ENCODE results near the gene EFCAB11.

Gene EFCAB11

DNA sequence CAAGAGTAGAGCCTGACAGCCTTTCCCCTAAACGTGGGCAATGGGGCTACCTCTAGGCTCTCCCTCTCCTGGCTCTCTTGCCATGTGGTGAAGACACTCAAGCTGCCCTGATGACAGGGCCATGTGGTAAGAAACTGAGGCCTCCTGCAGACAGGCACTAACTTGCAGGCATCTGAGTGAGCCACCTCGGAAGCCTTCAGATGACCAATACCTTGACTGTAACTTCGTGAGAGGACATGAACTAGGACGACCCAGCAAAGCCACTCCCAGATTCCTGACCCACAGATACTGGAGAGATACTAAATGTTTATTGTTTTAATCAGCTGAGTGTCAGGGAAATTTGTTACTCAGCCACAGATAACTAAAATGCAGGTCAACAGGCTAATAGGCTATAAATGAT is 96.4 kb downstream of the EFCAB11 start:
- DNase-seq: no peak

DNA sequence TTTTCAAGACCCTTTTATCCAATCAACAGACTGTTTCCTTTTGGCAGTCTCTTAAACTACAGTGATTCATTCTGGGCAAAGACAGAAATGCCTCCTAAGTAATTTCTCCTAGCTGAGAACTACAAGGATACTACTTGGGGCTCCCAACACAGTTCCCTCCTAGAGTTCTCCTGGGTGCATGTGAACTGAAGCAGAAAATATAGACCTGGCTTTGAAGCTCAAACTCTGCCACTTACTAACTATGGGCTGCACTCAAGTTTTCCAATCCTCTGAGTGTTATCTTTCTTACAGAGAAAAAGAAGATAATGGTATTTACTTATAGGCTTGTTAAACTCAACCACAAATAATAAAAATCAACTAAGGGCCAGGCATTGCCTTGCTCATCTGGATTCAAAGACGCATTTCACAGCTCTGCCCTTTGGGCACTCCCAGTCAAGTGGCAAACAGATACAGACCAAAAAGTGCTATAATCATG is 97.6 kb downstream of the EFCAB11 start:
- DNase-seq: no peak

DNA sequence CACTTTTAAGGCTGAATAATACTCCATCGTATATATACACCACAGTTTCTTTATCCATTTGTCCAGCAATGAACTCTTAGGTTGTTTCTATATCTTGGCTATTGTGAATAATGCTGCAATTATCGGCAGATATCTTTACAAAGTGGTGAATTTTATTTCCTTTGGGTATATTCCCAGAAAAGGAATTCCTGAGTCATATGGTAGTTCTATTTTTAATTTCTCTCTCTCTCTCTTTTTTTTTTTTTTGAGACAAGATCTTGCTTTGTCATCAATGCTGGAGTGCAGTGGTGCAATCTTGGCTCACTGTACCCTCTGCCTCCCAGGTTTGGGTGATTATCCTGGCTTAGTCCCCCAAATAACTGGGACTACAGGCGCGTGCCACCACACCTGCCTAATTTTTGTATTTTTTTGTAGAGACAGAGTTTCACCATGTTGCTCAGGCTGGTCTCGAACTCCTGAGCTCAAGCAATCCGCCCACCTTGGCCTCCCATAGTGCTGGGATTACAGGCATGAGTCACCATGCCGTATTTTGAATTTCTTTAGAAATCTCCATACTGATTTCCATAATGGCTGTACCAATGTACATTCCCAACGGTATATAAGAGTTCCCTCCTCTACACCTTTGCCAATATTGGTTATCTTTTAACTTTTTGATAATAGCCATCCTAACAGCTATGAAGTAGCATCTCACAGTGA is 98.4 kb downstream of the EFCAB11 start:
- DNase-seq: no peak

DNA sequence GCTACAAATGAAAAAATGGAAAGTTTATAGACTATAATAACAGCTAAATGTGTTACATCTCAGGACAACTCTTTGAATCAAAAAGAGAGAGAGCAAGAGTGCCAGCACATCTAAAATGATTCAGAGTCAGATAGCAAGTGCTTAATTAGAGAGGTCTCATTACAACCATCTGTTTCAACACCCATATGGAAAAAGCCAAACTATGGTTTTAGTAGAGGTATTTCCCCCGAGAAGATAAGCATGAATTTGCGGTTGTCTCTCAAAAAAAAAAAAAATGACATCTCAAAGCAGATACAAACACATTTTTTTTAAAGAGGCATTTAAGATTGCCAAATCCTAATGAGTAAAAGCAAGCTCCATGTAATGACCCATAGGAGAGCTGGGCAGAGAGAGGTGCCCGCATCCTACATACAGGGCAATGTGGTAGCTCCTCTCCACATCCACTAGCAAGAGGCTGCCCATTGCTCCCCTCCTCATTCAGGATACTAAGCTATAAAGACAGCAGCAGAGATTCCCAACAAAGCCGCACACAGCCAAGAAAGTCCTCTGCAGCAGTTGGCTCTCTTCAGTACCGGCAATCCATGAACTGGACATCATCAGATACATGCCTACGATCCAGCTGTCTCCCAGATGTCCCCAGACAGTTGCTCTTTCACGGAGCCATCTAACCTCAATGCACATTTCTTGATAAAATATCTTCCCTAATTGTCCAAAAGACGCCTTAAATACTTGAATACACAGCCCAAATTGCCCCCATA is 100.4 kb downstream of the EFCAB11 start:
- DNase-seq: no peak

DNA sequence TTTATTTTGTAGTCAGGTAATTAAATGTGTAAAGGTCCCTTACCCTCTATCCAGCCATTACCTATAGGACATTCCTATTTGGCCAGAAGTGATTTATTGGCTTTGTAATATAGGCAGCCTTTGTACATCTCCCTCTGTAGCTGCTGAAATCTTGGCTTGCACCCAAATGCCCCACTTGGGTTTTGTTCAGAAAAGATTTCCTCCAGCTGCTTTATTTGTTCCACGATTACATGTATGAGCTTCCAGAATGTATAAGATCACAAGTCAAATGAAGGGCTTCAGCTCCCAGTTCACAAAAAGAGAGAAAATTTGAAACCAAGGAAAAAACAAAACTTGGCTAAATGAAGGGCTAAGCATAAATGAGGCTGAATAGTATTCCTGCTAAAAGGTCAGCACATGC is 103.4 kb downstream of the EFCAB11 start:
- DNase-seq: no peak

DNA sequence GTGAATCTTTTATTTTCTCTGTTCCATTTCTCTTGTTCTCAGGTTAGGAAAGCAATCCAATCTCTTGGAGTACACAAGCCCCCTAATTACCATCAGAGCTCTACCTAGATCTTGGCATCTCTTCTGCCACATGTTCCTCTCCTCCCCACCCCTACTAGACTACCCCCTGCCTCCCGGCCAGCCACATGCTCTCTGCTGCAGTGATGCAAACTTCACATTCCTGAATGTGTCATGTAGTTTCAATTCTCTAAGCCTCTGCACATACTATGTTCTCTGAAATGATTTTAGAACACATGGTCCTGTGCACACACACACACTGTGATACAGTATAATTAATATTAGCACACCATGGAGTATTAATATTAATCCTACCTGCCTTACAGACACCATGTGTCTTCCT is 104.6 kb downstream of the EFCAB11 start:
- no peak for DNase-seq

DNA sequence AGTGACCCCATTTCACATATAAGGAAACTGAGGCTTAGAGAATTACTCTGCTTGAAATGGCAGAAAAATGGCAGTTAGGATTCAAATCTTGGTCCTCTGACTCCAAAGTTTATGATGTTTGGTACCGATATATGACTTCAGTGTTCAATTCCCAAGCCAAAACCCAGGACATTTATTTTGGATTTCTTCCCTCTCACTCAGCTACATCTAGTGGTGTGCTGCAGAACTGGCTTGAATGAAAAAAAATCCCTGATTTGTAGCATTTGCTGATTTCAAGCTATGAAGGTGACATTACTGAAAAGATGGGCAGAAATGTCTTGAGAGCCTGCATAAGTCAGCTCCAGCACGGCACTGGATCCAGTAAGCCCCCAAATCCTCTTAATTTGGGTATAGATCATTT is 106.4 kb downstream of the EFCAB11 start:
- no peak for DNase-seq

DNA sequence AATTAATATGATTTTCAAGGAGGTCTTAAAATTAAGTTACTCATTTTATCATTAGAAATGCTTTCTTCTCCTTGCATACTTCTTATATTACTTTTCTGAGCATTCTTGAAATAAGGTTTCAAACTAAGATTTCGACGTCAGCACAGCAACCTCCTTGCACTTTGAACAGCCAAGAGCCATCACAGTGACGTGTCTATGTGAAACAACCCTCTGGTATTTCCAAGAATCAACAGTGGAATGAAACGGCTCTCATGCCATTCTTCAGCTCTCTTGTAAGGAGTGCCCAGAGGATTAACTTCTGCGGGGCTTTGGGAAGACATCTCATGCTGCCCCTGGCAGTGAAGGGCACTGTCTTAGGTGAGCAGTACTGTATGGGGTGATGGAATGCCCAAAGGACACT is 109.2 kb downstream of the EFCAB11 start:
- no peak for DNase-seq

DNA sequence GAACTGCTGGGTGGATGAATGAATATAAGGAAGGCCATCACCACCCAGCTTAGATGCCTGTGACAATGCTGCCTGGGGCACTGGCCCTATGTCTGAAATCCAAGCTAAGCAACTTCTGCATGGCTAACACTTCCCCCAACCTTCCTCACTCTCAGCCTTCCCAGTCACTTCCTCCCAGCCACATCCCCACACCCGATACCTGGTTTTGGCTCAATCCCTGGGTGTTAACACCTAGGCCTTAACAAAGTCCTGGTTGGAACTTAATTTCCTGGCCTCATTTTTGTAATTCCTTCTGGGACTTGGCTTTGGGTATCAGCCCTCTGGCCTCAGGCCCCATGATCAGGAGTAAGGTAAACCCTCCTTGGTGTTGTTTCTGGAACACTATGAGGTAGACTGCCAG is 110.0 kb downstream of the EFCAB11 start:
- DNase-seq: no peak

DNA sequence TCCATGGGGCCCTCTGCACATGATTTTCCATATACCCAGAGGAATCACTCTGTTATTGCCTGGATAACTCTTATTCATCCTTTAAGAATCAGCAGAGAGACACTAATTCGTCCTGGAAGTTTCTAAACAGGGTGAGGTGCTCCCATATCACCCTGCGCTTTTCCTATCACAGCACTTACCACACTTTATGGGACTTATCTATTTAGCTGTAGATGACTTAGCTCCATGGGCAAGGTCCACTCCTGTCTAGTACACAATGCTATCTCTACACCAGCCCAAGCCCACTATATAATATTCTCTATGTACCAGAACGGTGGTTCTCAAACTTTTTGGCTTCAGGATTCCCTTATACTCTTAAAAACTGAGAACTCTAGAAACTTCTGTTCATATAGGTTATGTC is 111.7 kb downstream of the EFCAB11 start:
- DNase-seq: no peak

DNA sequence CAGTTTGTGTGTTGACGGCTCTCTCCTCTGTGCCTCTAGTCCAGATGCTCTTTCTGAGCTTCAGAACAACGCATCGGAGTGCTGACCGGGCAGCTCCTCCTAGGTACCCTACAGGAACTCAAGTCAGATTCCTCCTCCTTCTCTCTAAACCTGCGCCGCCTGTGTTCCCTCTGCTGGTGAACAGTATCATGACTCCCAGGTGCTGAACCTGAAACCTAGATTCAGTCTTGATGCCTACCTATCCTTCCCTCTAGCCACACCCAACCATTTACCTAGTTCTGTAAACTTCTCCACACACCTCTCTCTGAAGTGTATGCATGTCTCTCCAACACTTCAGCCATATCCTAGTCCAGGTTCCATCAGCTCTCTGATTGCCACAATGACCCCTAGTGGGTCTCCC is 112.7 kb downstream of the EFCAB11 start:
- no peak for DNase-seq

DNA sequence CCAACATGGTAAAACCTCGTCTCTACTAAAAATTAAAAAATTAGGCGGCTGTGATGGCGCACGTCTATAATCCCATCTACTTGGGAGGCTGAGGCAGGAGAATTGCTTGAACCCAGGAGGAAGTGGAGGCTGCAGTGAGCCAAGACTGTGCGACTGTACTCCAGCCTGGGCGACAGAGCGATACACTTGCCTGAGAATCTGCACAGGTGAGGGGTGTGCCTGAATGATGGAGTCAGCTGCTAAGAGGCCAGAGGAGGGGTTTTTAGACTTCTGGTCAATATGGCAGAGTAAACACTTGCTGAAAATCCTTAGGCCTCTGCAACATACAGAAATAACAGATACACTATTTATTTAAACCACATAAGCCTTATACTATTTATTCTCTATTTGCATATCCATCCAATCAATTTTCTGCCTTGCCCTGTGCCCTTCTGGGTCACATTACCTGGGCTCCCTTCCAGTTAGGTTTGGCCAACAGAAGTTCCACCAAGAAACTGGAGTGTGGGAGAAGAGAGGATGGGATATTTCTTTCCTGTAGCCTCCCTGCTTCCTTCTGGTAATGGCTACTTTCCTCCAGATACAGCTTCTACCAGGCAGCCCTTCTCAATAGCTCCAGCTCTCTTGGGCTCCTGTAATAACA is 117.6 kb downstream of the EFCAB11 start:
- DNase-seq: no peak

DNA sequence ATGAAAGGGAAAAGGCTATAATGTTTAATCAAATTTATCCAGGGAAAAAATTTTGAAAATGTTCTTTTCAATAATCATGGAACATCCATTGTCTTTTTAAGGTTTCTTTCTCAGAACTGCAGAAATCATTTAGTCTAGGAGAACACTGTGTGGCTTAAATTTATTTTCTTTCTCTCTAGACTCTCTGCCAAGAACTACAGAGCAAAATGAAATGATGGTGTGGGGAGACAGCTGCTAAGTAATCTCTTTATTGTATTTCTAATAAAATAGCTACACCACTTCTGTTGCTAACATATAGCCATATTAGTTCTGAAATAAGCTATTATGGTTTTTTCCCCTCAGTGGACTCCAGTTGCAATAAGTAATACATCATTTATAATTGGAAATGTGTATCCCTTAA is 120.9 kb downstream of the EFCAB11 start:
- DNase-seq: no peak

DNA sequence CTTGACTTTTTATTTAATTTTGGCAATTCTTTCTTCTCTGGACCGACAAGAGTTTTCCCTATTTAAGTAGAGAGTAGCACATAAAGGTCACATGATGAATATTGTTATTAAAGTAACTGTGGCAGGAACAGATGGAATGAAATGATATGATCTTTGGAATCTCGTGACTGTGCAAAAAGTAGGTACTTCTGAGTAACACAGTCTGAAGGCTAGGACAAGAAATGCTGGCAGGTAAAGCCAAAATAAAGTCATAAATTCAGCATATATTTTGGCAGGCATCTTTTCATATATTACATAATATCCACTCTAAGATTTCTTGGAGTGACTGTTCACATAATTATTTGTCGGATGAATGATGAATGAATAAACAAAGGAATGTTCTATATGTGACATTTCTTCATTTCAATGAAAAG is 121.4 kb downstream of the EFCAB11 start:
- no peak for DNase-seq

DNA sequence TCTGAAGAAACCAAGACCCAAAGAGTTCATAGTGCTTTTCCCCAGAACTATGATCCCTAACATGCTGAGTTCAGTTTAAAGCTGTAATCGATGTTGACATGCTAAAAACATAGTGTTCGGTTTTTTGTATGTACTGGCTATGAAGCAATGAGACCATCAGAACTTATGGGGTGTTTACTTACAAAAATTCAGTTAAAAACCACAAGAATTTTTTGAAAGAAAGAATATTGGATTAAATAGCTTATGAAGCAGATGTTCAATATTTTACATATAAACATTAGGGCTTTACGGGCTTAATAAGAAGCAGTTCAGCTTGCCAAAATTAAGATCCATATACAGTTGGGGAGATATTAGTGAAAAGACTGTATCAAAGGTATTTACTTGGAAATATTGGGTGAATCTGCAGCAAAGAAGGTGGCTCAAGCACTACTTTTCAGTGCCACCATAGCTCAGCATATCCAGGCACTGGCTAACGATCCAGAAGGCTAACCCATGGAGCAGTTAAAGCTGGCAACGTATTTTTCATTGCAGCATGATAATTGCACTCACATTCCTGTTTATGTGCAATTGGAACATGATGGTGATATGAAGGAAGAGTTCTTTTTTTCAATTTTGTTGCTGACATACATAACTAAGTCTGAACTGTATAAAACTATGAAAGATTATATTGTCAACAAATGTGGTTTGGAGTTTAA is 125.9 kb downstream of the EFCAB11 start:
- DNase-seq: no peak

DNA sequence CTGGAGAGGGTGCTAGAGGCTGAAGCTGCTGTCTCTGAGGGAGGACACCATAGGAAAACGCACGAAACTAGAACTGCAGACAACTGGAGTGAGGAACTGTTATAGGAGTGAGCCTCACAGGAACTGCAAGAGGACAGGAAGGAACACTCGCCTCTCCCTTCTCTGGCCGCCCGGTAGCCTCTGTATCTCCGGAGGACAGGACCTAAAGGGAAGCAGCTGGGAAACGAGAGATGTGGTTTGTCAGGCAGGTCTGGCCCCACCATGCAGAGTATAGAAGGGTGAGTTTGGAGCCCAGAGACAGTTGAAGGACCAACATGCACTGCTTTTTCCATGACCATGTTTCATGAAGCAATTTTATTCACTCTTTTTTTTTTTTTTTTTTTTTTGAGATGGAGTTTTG is 127.3 kb downstream of the EFCAB11 start:
- no peak for DNase-seq

DNA sequence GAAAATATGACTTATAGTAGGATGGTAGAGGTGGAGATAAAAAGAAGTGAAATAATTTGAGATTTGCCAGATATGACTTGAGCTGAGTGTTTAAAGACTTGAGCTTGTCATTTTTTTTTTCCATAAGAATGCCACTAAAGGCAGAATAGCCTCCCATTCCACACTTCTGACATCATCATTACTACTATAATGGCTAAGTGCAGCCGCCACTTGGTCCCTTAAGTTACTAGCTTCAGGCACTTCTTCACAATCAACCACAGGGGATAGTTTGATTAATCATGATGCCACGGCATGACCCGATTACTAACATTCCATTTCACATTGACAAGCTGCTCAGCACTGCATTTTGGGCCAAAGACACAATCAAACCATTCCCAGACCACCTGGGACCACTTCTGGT is 127.9 kb downstream of the EFCAB11 start:
- no peak for DNase-seq

DNA sequence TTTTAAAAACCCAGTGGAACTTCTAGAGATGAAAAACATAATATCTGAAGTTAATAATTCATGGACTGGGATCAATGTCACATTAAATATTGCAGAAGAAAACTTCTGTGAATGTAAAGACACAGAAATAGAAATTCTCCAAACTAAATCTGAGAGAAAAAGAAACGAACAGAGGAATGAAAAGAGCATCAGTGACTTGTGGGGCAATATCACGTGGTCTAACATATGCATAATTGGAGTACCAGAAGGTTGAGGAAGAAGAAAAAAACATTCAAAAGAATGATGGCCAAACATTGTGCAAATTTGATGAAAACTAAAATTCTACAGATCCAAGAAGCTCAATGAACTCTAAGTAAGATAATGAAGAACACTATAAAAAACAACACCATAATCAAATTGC is 130.8 kb downstream of the EFCAB11 start:
- no peak for DNase-seq

DNA sequence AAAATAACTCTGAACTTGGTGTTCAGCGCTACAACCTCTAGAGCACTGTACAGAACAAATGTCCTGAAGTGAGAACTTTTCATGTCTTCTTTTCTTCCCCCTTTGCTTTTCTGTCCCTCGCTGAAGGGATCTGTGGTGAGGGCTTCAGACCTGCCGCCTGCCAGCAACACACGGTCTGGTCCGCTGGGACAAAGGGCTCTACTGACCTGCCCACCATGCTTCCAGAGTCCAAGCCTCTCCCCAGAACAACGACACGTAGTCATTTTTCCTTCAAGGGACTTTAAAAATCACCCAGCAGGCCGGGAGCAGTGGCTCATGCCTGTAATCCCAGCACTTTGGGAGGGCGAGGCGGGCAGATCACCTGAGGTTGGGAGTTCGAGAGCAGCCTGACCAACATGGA is 140.4 kb downstream of the EFCAB11 start:
- no peak for DNase-seq

DNA sequence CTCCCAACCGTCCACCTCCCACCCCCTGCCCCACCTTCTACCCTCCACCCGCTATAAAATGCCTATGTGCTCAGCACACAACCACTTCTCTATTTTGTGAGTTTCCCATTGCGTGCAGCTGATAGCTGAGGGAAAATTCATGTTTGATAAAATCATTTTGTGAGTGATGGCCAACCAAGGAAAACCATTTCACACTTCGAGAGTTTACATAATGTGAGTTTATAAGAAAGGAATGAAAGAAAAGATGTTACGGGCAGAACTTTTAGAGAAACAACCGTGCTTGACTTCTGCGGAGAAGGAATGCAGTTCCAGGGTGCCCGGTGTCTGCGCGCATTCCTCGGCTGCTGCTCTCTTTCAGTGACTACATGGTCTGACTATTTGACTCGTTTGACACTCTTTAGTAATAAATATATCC is 140.9 kb downstream of the EFCAB11 start:
- no peak for DNase-seq

DNA sequence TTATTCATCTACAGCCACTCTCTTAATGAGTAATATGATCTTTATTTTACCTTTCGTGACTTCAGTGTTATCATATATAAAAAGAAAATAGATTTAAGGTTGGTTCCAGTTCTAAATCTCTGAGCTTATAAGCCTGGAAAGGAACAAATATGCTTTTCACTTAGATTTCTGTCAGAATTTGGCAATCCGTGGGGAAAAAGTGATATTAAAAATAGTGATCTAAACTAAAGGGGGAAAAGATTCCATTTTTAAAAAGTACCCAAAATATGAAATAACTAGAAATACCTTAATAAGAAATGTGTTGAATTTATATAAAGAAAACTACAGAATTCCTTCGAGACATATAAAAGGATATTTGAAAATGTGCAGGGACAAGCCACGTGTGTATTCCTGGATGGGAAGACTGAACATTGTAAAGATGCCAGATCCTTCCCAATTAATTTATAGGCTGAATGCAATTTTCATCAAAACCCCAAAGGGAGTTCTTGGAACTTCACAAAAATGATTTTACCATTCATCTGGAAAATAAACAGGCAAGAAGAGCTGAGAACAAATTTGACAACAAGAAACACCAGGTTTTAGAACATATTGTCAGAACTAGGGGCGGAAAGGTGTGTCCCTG is 142.5 kb downstream of the EFCAB11 start:
- no peak for DNase-seq

DNA sequence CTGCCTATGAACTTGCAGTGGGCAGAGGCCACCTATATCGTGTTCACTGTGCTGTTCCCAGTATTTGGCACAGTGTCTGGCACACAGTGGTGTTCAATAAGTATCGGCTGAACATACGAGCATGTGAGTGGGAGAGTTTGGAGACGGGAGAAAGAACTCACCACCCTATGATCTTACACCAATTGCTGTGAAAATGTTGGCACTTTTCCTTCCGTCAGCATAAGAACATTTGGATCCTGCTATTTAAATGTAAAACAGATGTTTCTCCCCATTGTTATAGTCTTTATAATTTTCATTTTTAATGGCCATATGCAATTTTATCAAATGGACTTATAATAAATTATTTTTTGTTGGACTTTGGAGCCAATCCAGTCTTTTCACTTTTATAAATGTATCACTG is 144.4 kb downstream of the EFCAB11 start:
- no peak for DNase-seq

DNA sequence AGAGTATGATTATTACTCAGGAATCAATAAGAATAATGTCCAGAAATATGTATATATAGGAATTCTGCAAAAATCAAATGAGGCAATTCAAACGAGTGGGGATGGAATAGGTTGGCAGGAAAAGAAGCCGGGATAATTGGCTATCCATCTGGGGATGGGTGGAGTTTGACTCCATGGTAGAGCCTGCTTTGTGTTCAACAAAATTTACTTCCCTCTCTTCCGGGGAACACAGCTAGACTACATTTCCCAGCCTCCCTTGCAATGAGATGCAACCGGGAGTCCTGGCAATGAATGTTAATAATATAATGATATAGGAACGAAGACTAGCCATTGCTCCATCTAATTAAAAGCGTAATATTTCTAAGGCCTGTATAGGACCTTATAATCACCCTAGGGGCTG is 146.6 kb downstream of the EFCAB11 start:
- DNase-seq: no peak

Data from CD4-positive, alpha-beta T cell treated with Interleukin-10 for 1 hour (primary cell).